ENCODE results near the gene RIBC2. TPM values are rescaled to one million over a fixed set of nuclear protein-coding genes. Genes with fewer than 3 reads are reported as not detected.

The RIBC2 gene
- total and polyA plus RNA-seq, 2 of the 4 experiments (the other 2 are of a cell fraction) = 0.29 to 0.36 TPM

DNA sequence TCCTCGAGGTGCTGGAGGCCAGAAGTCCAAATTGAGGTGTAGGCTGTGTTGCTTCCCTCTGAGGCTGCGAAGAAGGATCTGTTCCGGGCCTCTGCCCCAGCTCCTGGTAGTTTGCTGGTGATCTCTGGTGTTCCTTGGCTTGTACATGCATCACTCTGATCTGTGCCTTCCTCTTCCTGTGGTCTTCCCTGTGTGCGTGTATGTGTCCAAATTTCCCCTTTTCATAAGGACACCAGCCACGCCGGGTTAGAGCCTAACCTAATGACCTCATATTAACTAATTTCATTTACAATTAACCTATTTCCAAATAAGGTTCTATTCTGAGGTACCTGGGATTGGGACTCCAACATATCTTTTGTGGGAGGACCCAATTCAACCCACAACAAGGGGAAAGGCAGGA lies 21.5 kb downstream of the RIBC2 start:
- Histone ChIP-seq H4K20me1 (ENCODE audit: insufficient read depth, low read length) (no peaks in the 10 kb centered on the region), H3K27ac (ENCODE audit: insufficient read depth, low read length) (no peak overlapping the region), H3K9ac (ENCODE audit: low read depth, low read length) (no peak overlapping the region), H3K36me3 (ENCODE audit: control insufficient read depth, insufficient read depth, low read length) (no peaks in the 10 kb centered on the region), H2BK120ac (ENCODE audit: low read depth, low read length) (no peak overlapping the region), H2BK15ac (ENCODE audit: low read depth, low read length) (peak overlapping the region; percentile 7; the same call in 1 of the 3 replicates), H2BK20ac (ENCODE audit: low read depth, low read length) (no peak overlapping the region), H2AFZ (replicated peaks; ENCODE audit: low read length, poor library complexity) (no peak overlapping the region), H3K23ac (ENCODE audit: low read depth, low read length) (no peak overlapping the region), H4K8ac (ENCODE audit: low read depth in 2 of 2, low read length in 2 of 2) (peak overlapping the region in 1 of 2 experiments; percentile 92; a peak in 1 of 4 replicates), H2AK9ac (replicated peaks; ENCODE audit: low read depth, low read length, poor library complexity) (peak overlapping the region; percentile 95), H3K4me2 (ENCODE audit: low read depth, low read length) (no peak overlapping the region), H4K91ac (ENCODE audit: insufficient read depth, low read depth, low read length) (0 out of 2 replicates have a peak overlapping the region, but pooled peaks have one; percentile 61), H3K56ac (ENCODE audit: extremely low read depth, insufficient read depth, low read length) (peak overlapping the region; percentile 17; the same call in 1 of the 2 replicates), H3K9me1 (ENCODE audit: insufficient read depth, low read length) (no peaks in the 10 kb centered on the region), H3K4me3 (ENCODE audit: insufficient read depth, low read depth, low read length) (no peak overlapping the region), H3K4me1 (ENCODE audit: control insufficient read depth, insufficient read depth, low read length) (0 out of 2 replicates have a peak, but pooled peaks cover 2% of the 10 kb centered on the region), H3K18ac (ENCODE audit: low read depth, low read length) (no peak overlapping the region), H3K4ac (ENCODE audit: low read depth, low read length) (peak overlapping the region; percentile 72; the same call in 1 of the 2 replicates), H3K27me3 (ENCODE audit: control insufficient read depth, insufficient read depth, low read length) (peaks cover under 1% of the 10 kb centered on the region; the same call in 1 of the 2 replicates), H3K14ac (replicated peaks; ENCODE audit: low read depth, low read length) (no peak overlapping the region), H2AK5ac (ENCODE audit: low read depth, low read length) (no peak overlapping the region), H4K5ac (ENCODE audit: low read depth, low read length) (no peak overlapping the region), H3K9me3 (ENCODE audit: control insufficient read depth, insufficient read depth, low read length) (no peaks in the 10 kb centered on the region), H2BK5ac (ENCODE audit: low read depth, low read length, poor library complexity, severe bottlenecking) (no peak overlapping the region), H3K79me1 (ENCODE audit: low read depth in 1 of 2, low read length in 2 of 2) (no peaks in the 10 kb centered on the region)
- ChIA-PET POLR2A (ENCODE audit: unreplicated experiment) (no interaction called here), CTCF (no interaction called here)
- in situ Hi-C loops (cut with MboI; ENCODE audit: low sequenced_read_pairs) = loop anchor here (5.0 kb wide), 1 partner anchor 168 kb away; no protein-coding TSS in a partner anchor
- no peak for ATAC-seq (ENCODE audit: low read depth)
- no peak for DNase-seq
- intact Hi-C loops (cut with micrococcal nuclease) = loop anchor here (1.0 to 5.0 kb wide), 3 partner anchors 118 to 333 kb away; no protein-coding TSS in a partner anchor
- dilution Hi-C loops (cut with HindIII; ENCODE audit: low sequenced_read_pairs, unreplicated experiment) = no loop called here
- 100% methylated on average over 2 of the region's 6 CpGs; no CpG with 5 or more reads in 1 of the 2 experiments for WGBS, 2 experiments (ENCODE audit: extremely low coverage in 2 of 2, insufficient read length in 1 of 2)
- TF ChIP-seq CEBPB (IDR thresholded peaks at IDR 0.05; ENCODE audit: low read depth, low read length) (no peak), NFE2L2 (IDR thresholded peaks at IDR 0.05; ENCODE audit: low read depth, low read length) (no peak), BHLHE40 (IDR thresholded peaks at IDR 0.05; ENCODE audit: low read depth, low read length) (no peak), POLR2A (IDR thresholded peaks at IDR 0.05; ENCODE audit: low read depth, low read length) (no peak), FOS (IDR thresholded peaks at IDR 0.05; ENCODE audit: low read depth, low read length) (no peak), MXI1 (IDR thresholded peaks at IDR 0.05; ENCODE audit: borderline replicate concordance, low read depth, low read length) (no peak), MAZ (IDR thresholded peaks at IDR 0.05; ENCODE audit: borderline replicate concordance, low read depth, low read length) (no peak)
- TF ChIP-seq, protein P1, sequence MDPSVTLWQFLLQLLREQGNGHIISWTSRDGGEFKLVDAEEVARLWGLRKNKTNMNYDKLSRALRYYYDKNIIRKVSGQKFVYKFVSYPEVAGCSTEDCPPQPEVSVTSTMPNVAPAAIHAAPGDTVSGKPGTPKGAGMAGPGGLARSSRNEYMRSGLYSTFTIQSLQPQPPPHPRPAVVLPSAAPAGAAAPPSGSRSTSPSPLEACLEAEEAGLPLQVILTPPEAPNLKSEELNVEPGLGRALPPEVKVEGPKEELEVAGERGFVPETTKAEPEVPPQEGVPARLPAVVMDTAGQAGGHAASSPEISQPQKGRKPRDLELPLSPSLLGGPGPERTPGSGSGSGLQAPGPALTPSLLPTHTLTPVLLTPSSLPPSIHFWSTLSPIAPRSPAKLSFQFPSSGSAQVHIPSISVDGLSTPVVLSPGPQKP (IDR thresholded peaks at IDR 0.05; ENCODE audit: borderline replicate concordance, low read depth, low read length) = no peak
- no TSS peak for BruUV-seq (replicated peaks)

Measured in IMR-90 (cell line).